ENCODE results near the gene ABR. TPM values are rescaled to one million over a fixed set of nuclear protein-coding genes. Genes with fewer than 3 reads are reported as not detected.
"Not testable (repeated sequence)": the region's sequence is repeated elsewhere in the genome, so short reads cannot be mapped to it uniquely, and the experiment has no call there.

Gene ABR
- polyA plus RNA-seq, 1 experiment = 65.4 TPM

DNA sequence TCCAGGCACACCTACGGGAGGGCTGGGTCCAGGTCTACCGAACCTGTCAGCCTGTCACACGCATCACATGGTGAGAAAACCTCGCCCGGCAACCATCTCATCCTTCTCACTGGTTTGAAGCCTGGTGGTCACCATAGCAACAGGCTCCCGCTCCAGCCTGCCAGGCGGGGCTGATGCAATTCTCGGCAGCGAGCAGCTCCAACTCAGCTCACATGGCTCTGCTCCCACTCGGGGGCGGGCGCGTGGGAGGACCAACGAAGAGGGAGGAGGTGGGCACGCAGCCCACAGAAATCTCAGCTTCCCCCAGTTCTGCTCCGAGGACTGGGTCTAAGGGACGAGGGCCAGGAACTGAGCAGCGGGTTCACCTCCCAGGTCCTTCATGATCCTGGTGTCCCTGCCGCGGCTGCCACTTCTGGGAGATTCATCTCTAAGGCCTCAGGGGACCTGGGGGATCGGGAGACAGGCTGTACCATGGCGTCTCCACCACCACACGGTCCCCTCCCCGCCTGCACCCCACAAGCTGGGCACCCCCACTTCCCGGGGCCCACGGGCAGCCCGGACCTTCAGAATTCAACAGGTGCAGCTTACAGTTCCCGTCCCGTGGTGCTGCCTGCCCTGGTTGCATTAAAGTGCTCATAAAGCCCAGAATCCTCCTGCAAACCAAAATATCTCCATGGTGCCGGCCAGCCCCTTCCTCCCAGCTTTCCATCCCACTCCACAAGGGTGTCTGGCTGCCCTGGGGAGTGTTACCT is 25.8 kb downstream of the ABR start:
- CTCF ChIA-PET = interaction anchor here (0.5 to 1.0 kb wide), 2 partner anchors 31 to 32 kb away, joined by 3 read pairs; no protein-coding TSS in a partner anchor
- Histone ChIP-seq H3K27me3 (ENCODE audit: control insufficient read depth, insufficient read depth, low read length) (no peaks in the 10 kb centered on the region), H3K4me3 (ENCODE audit: low read depth, low read length) (no peak overlapping the region), H3K36me3 (ENCODE audit: control insufficient read depth, insufficient read depth, low read length) (peaks cover 4% of the 10 kb centered on the region)
- POLR2A ChIA-PET = no interaction called here
- DNase-seq (ENCODE audit: low read depth) = no peak
- TF ChIP-seq, protein P1, sequence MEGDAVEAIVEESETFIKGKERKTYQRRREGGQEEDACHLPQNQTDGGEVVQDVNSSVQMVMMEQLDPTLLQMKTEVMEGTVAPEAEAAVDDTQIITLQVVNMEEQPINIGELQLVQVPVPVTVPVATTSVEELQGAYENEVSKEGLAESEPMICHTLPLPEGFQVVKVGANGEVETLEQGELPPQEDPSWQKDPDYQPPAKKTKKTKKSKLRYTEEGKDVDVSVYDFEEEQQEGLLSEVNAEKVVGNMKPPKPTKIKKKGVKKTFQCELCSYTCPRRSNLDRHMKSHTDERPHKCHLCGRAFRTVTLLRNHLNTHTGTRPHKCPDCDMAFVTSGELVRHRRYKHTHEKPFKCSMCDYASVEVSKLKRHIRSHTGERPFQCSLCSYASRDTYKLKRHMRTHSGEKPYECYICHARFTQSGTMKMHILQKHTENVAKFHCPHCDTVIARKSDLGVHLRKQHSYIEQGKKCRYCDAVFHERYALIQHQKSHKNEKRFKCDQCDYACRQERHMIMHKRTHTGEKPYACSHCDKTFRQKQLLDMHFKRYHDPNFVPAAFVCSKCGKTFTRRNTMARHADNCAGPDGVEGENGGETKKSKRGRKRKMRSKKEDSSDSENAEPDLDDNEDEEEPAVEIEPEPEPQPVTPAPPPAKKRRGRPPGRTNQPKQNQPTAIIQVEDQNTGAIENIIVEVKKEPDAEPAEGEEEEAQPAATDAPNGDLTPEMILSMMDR (IDR thresholded peaks at IDR 0.05; ENCODE audit: insufficient read depth, low read depth, low read length) = no peak

DNA sequence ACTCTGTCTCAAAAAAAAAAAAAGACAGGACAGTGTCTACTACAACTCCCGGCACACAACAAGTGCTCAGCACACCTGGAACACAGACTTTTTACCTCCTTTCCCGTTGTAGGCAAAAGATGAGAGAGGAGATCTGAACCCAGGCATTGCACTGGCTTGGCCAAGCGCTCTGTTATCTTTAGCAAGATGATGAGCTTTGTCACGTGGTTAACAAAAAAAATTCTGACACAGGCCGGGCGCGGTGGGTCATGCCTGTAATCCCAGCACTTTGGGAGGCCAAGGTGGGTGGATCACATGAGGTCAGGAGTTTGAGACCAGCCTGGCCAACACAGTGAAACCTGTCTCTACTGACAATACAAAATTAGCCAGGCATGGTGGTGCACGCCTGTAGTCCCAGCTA is 27.2 kb downstream of the ABR start:
- H3K27me3 ChIP-seq (ENCODE audit: control insufficient read depth, insufficient read depth, low read length); H3K36me3 ChIP-seq (ENCODE audit: control insufficient read depth, insufficient read depth, low read length); POLR2A ChIA-PET; DNase-seq (ENCODE audit: low read depth); H3K4me3 ChIP-seq (ENCODE audit: low read depth, low read length): not testable (repeated sequence)
- CTCF ChIA-PET = interaction anchor here (0.6 kb wide), 1 partner anchor 13 kb away, joined by 3 read pairs; no protein-coding TSS in a partner anchor

DNA sequence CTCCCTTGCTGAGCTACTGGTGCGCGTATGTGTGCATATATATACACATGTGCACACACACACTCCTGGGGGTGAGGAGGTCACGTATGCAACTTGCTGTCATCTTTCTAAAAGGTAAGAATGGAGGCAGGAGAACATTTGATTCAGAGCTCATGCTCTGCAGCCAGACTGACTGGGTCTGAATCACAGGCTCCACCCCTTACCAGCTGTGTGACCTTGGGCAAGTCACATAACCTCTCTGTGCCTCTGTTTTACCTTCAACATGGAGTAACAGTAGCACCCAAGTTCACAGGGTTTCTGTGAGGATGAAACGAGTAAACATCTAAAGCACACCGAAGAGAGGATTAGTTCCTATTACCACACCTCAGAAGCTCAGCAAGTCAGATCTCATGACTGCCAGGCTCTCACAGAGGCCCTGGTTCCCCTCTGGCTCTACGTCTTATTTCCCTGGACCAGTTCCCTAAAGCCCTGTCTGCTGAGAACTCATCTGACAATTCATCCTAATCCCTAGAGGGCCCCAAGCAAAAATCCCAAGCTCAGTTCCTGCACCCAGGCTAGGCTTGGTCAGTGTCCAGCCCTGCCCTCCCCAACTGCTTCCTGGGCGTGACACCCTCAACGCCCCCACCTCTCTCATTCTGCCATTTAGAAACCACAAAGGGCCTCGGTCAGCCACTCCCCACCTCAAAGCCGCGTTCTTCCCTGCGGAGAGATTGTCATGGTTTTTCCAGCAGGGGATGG is 28.7 kb downstream of the ABR start:
- peaks cover 4% of the 10 kb centered on the region for H3K36me3 ChIP-seq (ENCODE audit: control insufficient read depth, insufficient read depth, low read length)
- H3K27me3 ChIP-seq (ENCODE audit: control insufficient read depth, insufficient read depth, low read length) = no peaks in the 10 kb centered on the region
- CTCF ChIA-PET = interaction anchor here (0.7 to 1.2 kb wide), 2 partner anchors 29 to 36 kb away, joined by 3 to 5 read pairs; no protein-coding TSS in a partner anchor
- TF ChIP-seq, protein P1 (IDR thresholded peaks at IDR 0.05; ENCODE audit: insufficient read depth, low read depth, low read length) = no peak
- no peak for DNase-seq (ENCODE audit: low read depth)
- POLR2A ChIA-PET = no interaction called here
- no peak overlapping the region for H3K4me3 ChIP-seq (ENCODE audit: low read depth, low read length)

DNA sequence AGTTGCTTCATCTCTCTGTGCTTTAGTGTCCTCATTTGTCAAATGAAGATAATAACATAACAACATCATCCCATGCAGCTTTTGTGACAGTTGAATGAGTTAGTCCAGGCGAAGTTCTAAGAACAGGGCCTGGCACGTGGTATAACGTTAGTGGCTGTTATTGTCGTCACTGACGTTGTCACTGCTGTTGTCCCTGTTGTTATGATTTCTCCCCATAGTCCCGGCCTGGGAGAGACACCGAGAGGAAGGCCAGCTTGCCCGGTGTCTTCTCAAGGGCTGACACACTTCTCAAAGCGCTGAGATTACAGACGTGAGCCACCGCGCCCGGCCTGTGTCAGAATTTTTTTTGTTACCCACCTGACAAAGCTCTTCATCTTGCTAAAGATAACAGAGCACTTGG is 29.9 kb downstream of the ABR start:
- POLR2A ChIA-PET = no interaction called here
- peaks cover 4% of the 10 kb centered on the region for H3K36me3 ChIP-seq (ENCODE audit: control insufficient read depth, insufficient read depth, low read length)
- TF ChIP-seq, protein P1 (IDR thresholded peaks at IDR 0.05; ENCODE audit: insufficient read depth, low read depth, low read length) = no peak
- no peak overlapping the region for H3K4me3 ChIP-seq (ENCODE audit: low read depth, low read length)
- no peak for DNase-seq (ENCODE audit: low read depth)
- CTCF ChIA-PET = interaction anchor here (1.3 to 1.4 kb wide), 2 partner anchors 17 to 28 kb away, joined by 5 to 8 read pairs; no protein-coding TSS in a partner anchor
- no peaks in the 10 kb centered on the region for H3K27me3 ChIP-seq (ENCODE audit: control insufficient read depth, insufficient read depth, low read length)

DNA sequence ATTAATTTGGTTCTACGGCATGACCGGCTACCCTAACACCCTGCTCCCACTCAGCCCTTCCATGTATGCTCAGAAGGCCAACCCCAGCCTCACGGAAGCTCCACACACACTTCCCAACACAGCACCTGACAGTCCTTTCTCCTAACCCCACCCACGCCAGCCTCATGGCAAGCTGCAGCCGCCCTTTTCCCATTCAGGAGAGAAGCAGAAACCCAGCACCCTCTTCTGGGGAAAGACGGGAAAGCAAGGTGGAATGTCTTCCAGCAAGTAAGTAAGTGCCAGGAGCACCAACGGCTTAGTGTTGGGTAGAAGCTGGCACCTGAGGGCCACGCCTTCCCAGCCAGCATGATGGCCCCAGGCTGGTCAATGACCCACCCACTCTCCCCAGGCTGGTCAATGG is 32.1 kb downstream of the ABR start:
- no peak for DNase-seq (ENCODE audit: low read depth)
- peaks cover 4% of the 10 kb centered on the region for H3K36me3 ChIP-seq (ENCODE audit: control insufficient read depth, insufficient read depth, low read length)
- H3K4me3 ChIP-seq (ENCODE audit: low read depth, low read length) = no peak overlapping the region
- TF ChIP-seq, protein P1 (IDR thresholded peaks at IDR 0.05; ENCODE audit: insufficient read depth, low read depth, low read length) = peak; percentile 41
- ChIA-PET CTCF (interaction anchor here (1.1 to 3.0 kb wide), 5 partner anchors 9 to 40 kb away, joined by 4 to 17 read pairs (median 4); no protein-coding TSS in a partner anchor), POLR2A (no interaction called here)
- H3K27me3 ChIP-seq (ENCODE audit: control insufficient read depth, insufficient read depth, low read length) = no peaks in the 10 kb centered on the region

Measured in BJ (cell line).